D341Med (cell line): Measurements from ENCODE around the gene IL1R2.

Experiments
- DNase-seq: peaks from one replicate; pipeline ENCODE4 v3.0.0; 2012; ENCODE audit warnings: low spot score

The IL1R2 gene

GRCh38 chr2:101991721-101992145 lies at the start of gene IL1R2:
Gene IL1R2, plus strand, starts transcription at chr2:101991960. Its CDS starts 16,616 bp downstream, at chr2:102008576.
- peak; percentile 44 for DNase-seq

- DNase-seq: no peak
Measured at GRCh38 chr2:101942851-101943250, 48.9 kb upstream of the IL1R2 start.

DNA sequence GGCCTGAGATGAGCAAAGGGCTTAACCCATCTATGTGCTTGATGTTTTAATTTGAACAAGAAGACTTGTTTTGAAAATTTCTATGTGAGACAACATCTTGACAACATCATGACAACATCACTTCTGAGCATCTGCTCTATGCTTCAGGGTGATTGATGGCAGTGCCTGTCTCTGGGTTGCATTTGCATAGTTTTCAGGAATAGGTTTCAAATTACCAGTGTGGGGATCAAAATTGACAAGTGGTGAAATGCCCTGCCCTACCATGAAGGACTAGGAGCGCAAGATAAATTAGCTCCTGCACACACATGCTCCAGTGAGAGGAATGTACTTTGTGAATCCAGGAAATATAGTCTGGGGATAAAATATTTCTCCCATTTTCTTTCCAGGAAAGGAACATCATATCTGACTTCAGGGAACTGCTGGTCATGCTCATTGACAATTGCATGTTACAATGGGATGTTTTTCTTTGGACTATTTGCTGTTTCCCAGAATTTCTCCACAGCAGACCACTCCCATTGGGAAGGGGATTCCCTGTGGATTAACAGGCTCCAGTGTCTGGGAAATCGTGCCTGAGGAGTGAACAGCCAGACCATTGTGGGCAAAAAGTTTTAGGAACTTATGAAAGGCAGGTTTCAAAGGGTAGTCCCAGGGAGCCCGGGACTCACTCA lies 45.3 kb upstream of the IL1R2 start:
- no peak for DNase-seq

- DNase-seq: no peak
Measured at GRCh38 chr2:101947374-101947773, 44.4 kb upstream of the IL1R2 start.

DNA sequence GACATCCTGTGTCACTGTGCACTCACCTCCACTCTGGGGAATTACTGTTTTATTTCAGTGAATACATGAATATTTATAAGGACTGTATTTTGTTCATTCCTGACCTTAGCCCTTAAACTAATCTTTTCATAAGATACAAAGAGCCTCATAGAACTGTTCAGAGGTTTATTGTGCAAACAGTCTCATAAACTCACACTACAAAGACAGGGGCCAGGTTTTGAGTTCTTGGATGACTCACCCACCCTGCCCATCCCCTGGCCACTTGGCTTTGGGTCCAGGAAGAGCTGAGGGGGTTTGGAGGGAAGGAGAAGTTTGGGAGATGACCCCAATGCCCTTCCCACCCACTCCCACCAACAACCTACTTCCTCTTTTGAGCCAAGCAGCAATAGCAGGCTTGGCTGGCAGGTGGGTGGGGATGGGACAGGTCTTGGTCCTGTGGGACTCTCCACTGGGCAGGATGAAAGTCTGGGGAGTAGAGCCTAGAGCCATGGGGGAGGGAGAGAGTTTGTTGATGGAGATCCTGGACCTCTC lies 43.1 kb upstream of the IL1R2 start:
- DNase-seq: no peak

DNA sequence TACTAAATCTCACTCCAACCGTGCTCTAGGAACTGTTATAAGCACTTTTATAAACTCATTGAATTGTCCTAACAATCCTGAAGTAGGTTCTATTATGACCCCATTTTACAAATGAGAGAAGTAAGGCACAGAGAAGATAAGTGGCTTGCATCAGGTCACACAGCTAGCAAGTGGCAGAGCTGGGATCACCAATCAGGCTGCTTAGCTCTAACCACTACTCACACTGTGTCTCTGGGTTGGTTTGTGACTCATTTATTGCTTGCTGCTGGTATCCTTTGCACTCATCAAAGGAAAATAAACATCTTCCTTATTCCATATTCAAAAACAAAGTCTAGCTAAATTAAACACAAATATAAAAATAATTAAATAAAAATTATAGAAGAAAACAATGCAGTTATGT lies 42.5 kb upstream of the IL1R2 start:
- no peak for DNase-seq

DNA sequence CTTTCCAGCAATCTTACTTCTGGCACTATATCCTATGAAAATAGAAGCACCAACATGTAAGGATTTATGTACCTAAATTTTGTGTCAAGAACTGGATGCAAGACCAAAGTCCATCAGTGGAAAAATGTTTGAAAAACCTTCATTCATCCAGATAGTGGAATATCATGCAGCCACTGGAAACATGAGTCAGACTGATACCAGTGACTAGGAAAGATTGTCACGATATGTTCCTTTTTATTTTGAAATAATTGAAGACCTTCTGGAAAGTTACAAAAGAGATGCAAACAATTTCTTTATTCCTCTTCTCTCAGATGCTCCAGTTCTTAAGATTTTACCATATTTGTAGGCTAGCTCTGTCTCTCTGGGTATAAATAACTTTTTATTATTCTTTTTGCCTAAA lies 40.5 kb upstream of the IL1R2 start:
- no peak for DNase-seq

GRCh38 chr2:101952551-101952950 lies 39.2 kb upstream of the IL1R2 start:
- no peak for DNase-seq

DNA sequence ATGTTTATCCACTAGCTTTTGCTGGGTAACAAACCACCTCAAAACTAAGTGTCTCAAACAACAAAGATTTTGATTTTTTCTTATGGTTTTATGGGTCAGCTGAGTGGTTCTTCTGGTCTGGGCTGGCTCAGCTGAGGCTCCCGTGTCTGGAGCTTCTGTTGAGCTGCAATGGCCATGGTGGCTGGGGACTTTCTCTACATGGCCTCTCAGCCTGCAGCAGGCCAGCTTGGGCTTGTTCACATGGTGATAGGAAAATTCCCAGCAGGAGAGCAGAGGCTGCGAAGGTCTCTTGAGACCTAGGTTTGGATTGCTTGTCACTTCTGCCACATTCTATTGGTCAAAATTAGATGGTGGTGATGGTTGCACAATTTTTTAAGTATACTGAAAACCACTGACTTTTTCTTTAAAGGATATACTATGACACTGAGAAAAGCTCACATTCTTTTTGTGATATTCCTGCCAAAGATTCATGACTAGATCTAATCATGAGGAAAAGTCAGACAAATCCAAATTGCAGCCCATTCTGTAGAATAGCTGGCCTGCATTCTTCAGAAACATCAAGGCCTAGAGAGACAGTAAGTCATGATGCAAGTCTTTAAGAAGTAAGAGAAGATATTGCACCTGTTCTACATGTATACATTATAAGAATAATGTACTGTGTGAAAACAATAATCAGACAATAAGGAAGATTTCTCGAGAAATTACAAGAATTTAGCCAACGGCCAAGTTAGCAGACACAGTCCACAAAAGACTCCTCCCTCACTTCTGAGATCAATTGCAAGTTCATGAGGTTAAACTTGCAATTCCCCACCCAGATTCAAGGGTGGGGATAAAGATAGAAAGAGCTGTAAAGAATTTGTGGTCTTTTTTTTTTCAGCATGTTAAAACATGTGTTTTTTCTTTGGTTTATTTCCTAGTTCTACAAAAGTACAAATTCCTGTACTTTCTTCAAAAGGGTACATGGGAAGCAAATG lies 35.0 kb upstream of the IL1R2 start:
- no peak for DNase-seq

- DNase-seq: no peak
Measured at GRCh38 chr2:101958061-101958460, 33.7 kb upstream of the IL1R2 start.

DNA sequence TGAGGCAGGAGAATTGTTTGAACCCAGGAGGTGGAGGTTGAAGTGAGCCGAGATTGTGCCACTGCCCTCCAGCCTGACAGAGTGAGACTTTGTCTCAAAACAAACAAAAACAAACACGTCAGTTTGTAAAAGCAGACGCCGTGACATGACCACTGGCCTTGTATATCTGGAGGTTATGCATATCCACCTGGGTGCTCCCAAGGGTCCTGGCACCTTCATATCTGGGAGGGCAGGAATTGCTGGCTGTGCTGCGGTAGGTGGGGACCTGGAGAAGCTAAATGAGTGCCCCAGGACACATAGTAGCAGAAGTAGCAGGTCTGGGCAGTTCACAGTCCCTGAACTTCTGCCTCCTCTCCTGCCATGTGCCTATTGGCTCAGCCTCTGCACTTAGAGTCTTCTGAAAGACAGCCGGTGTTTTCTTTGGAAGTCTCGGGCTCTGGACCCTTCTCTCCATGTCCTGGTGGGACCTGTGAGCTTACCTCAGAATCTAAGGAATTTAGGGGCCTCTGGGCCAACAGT lies 30.9 kb upstream of the IL1R2 start:
- no peak for DNase-seq

DNA sequence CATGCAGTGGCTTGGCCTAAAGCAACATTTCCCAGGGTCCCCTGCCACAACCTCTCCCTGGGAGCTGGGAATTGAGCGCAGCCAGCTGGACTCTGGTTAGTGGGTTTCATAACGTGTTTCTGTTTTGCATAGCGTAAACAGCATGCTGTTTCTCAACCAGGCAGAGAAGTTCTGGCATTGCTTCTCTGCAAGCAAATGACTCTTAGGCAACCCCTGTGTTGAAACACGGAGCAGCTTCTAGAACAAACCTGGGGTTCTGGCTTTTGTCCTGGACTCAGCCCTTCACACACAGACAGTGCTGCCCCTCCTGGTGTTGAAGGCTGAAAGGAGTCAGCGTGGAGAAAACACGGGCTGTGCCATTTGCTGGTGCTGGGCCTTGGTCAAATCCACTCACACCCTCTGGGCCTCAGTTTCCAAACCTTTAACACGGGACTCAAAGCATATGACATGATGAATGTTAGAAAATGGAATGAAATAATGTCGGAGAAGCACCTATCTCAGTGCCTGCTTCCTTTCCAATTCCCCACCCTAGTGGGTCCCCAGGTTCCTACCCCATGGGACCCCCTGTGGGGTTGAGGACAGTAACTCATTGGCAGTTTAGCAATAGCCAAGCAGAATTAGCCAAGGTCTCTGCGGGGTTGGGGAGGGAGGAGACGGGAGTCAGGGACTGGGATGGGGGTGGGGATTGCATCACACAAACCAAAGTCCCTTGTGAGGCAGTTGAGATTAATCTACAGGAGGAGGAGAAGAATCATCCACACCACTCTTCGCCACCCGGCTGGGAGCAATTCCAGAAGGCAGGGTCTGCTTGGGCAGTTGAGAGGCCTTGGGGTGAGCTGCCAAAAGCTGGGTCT lies 30.2 kb upstream of the IL1R2 start:
- no peak for DNase-seq

DNA sequence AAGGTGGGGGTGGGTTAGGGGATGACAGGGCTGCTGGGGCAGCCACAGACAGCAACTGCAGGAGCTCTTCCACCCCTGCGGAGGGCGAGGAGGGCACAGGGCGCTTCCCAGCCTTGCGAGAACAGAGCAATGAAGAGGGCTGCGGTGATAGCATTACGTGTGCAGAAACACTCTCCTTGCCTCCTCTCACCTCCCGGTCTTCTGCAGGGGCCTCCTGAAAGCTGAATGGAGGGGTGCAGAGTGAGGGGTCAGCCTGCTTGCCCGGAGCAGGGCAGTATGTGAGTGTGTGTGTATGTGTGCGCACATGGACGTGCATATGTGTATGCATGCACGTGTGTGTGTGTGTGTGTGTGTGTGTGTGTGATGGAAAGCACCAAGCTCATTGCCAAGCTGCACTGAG lies 29.5 kb upstream of the IL1R2 start:
- DNase-seq: no peak

GRCh38 chr2:101963198-101963597 lies 28.6 kb upstream of the IL1R2 start:
- no peak for DNase-seq

- no peak for DNase-seq
Measured at GRCh38 chr2:101967826-101968513, 23.8 kb upstream of the IL1R2 start.

GRCh38 chr2:101969723-101970122 lies 22.0 kb upstream of the IL1R2 start:
- no peak for DNase-seq

DNA sequence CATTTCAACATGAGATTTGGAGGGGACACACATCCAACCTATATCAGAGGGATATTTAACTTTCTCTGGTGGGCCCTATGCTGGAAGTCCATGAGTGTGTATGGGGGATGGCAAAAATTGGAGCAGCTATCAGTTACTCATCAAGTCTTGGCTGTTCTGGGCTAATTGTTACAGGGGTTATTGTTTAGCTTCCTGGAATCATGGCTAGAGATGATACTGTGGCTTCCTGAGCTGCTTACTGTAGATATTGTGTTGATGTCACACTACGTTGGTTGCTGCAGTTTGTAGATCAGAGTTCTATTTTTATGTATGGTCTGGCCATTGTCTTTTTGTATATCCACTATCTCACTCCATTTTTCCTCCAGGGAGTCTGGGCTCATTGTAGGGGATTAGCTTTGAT lies 20.9 kb upstream of the IL1R2 start:
- no peak for DNase-seq

GRCh38 chr2:101971836-101972235 lies 19.9 kb upstream of the IL1R2 start:
- DNase-seq: no peak

DNA sequence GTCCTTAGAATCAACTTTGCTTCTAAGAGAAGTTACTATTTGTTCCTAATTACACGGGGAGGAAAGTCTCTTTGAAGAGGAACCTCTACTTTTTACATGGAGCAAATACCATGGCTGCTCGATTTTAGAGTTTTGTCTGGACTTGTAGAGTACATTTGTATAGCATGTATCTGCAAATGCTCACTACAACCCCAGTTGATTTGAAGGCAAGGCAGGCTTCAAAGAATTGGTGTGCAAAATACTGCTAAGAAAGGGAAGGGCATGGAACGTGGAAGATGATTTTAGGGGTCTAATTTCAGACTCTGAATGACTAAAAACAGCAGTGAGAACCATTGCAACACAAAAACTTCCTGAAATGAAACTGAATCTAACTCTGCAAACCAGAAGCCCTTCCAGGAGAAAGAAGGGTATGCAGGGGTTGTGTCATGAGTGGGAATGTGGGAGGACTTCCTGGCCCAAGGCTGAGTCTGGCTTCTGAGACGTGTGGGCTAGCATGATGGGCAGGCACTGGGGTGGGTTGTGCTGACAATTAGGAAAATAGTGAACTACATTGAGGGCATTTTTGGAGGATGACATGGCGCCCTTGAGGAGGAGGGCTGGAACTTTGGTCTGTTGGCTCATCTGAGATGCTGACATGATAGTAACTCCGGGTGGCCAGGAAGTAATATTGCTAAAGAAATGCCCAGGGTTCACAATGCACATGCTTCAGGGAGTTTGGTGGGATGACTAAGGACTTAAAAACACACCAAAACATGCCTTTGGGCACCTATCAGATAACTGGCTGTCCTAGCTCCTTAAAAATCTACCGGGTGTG lies 18.9 kb upstream of the IL1R2 start:
- DNase-seq: no peak

DNA sequence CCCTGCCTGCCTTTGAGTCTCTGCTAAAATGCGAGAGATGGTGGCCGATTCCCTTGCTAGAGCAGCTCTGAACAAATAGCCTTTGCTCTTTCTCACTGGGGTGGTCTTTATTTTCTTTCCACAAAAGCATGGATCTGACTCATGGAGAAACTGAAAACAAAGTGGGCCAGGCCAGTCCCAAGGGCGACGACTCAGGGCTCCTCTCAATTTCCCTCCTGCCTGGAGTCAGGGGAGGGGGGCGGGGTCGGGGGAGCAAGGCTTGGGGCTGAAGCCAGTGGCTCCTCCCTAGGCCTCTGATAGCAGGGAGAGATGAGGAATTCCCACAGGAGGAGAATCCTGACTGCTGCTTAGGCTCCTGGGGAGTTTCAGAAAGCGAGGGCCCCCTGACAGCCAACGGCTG lies 17.1 kb upstream of the IL1R2 start:
- DNase-seq: no peak
